ENCODE measurements around the gene TRIM62.
A peak's percentile ranks its signal among the peaks of the same experiment; 100 is the strongest.
"Not testable (repeated sequence)": the region's sequence is repeated elsewhere in the genome, so short reads cannot be mapped to it uniquely, and the experiment has no call there.

The TRIM62 gene

GRCh38 chr1:33118274-33118673, 63.6 kb downstream of the TRIM62 start:
- no peak for TF ChIP-seq CTCF (IDR thresholded peaks at IDR 0.05; ENCODE audit: low read depth, low read length)
- H3K4me3 ChIP-seq (ENCODE audit: low read depth, low read length): no peak overlapping the region

- H3K4me3 ChIP-seq (ENCODE audit: low read depth, low read length): no peak overlapping the region
- TF ChIP-seq CTCF (IDR thresholded peaks at IDR 0.05; ENCODE audit: low read depth, low read length): no peak
These were observed 64.3 kb downstream of the TRIM62 start for GRCh38 chr1:33117440-33118085.

GRCh38 chr1:33111965-33112364, 69.9 kb downstream of the TRIM62 start:
- no peak overlapping the region for H3K4me3 ChIP-seq (ENCODE audit: low read depth, low read length)
- TF ChIP-seq CTCF (IDR thresholded peaks at IDR 0.05; ENCODE audit: low read depth, low read length): no peak

GRCh38 chr1:33110477-33110876, 71.4 kb downstream of the TRIM62 start:
- H3K4me3 ChIP-seq (ENCODE audit: low read depth, low read length): no peak overlapping the region
- no peak for TF ChIP-seq CTCF (IDR thresholded peaks at IDR 0.05; ENCODE audit: low read depth, low read length)

GRCh38 chr1:33100119-33100415, 81.8 kb downstream of the TRIM62 start:
- H3K4me3 ChIP-seq (ENCODE audit: low read depth, low read length): not testable (repeated sequence)

GRCh38 chr1:33099290-33100118, 82.3 kb downstream of the TRIM62 start:
- H3K4me3 ChIP-seq (ENCODE audit: low read depth, low read length): no peak overlapping the region
- peak; percentile 59 for TF ChIP-seq CTCF (IDR thresholded peaks at IDR 0.05; ENCODE audit: low read depth, low read length)

- TF ChIP-seq CTCF (IDR thresholded peaks at IDR 0.05; ENCODE audit: low read depth, low read length): no peak
These were observed 83.5 kb downstream of the TRIM62 start for GRCh38 chr1:33098371-33098770.

More at GRCh38 chr1:33098371-33098770, 83.5 kb downstream of the TRIM62 start:
- no peak overlapping the region for H3K4me3 ChIP-seq (ENCODE audit: low read depth, low read length)

Measured in WI38 (cell line).